ENCODE data around the gene SERPINA5.

GRCh38 chr14:94621358-94622134 is 40.3 kb downstream of the SERPINA5 start:
- TF ChIP-seq GATA3 (IDR thresholded peaks at IDR 0.05; ENCODE audit: low read depth, low read length) (no peak), GATA2 (IDR thresholded peaks at IDR 0.05; ENCODE audit: low read depth, low read length) (no peak)
